ENCODE measurements around the gene CEP85L.

DNA sequence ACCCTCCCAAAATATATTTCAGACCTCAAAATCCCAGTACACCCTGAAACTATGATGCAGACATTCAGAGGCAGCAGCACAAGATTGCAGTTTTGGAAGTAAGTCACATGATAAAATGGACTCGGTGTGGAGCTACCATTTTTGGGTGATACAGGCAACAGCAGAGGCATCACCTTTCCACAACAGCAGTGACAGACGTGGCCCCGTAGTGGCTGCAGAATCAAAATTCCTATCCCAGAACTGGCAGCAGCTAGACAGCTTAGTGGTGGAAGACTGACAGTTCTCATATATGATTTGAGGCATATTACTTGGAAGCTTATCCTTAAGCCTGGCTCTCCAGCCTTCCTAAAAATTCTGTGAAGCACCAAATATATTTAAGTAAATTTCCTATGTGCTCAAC lies 83.4 kb downstream of the CEP85L start:
- TF ChIP-seq SP1 (IDR thresholded peaks at IDR 0.05) (no peak), SP1 (CRISPR knock-in tag; IDR thresholded peaks at IDR 0.05) (no peak), TCF12 (IDR thresholded peaks at IDR 0.05) (no peak), TCF12 (CRISPR knock-in tag; IDR thresholded peaks at IDR 0.05) (no peak), EED (CRISPR knock-in tag; IDR thresholded peaks at IDR 0.05) (no peak), ZNF761 (CRISPR knock-in tag; conservative IDR thresholded peaks at IDR 0.05) (no peak), ZFP62 (CRISPR knock-in tag; IDR thresholded peaks at IDR 0.05) (no peak), ZNF546 (CRISPR knock-in tag; conservative IDR thresholded peaks at IDR 0.05) (no peak), TARDBP (CRISPR knock-in tag; IDR thresholded peaks at IDR 0.05) (no peak), KLF9 (CRISPR knock-in tag; IDR thresholded peaks at IDR 0.05; ENCODE audit: low read depth) (no peak), TBP (CRISPR knock-in tag; IDR thresholded peaks at IDR 0.05) (no peak), NR2C2 (CRISPR knock-in tag; IDR thresholded peaks at IDR 0.05; ENCODE audit: borderline replicate concordance) (no peak), XRCC5 (optimal IDR thresholded peaks at IDR 0.05; ENCODE audit: low read length) (no peak)
- TF ChIP-seq, protein P1, sequence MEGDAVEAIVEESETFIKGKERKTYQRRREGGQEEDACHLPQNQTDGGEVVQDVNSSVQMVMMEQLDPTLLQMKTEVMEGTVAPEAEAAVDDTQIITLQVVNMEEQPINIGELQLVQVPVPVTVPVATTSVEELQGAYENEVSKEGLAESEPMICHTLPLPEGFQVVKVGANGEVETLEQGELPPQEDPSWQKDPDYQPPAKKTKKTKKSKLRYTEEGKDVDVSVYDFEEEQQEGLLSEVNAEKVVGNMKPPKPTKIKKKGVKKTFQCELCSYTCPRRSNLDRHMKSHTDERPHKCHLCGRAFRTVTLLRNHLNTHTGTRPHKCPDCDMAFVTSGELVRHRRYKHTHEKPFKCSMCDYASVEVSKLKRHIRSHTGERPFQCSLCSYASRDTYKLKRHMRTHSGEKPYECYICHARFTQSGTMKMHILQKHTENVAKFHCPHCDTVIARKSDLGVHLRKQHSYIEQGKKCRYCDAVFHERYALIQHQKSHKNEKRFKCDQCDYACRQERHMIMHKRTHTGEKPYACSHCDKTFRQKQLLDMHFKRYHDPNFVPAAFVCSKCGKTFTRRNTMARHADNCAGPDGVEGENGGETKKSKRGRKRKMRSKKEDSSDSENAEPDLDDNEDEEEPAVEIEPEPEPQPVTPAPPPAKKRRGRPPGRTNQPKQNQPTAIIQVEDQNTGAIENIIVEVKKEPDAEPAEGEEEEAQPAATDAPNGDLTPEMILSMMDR (CRISPR knock-in tag; IDR thresholded peaks at IDR 0.05), result no peak

Data from HepG2 (cell line).